BE2C (cell line): ENCODE results near the gene ALKBH7.
A peak's percentile ranks its signal among the peaks of the same experiment; 100 is the strongest.

Experiments used
- DNase-seq: peaks from one replicate; pipeline ENCODE4 v3.0.0-alpha.2; 2020
- H3K27me3 ChIP-seq: fragments of 250-450 bp; sonication (Bioruptor Pico); 2 replicates; pipeline ENCODE4 v1.5.1; 2020; ENCODE audit warnings: mild to moderate bottlenecking
- H3K36me3 ChIP-seq: fragments of 250-450 bp; sonication (Bioruptor Pico); 2 replicates; pipeline ENCODE4 v1.5.1; 2020; ENCODE audit warnings: mild to moderate bottlenecking
- H3K4me1 ChIP-seq: fragments of 250-450 bp; sonication (Bioruptor Pico); 2 replicates; pipeline ENCODE4 v1.5.1; 2020
- H3K4me3 ChIP-seq: 2 replicates; pipeline ENCODE4 v1.5.1; 2011; ENCODE audit warnings: low read depth, low read length
- H3K9me3 ChIP-seq: fragments of 250-450 bp; sonication (Bioruptor Pico); 2 replicates; pipeline ENCODE4 v1.5.1; 2020
- CTCF ChIP-seq: IDR thresholded peaks from 2 replicates; pipeline ENCODE4 v1.5.1; 2012; ENCODE audit warnings: mild to moderate bottlenecking, low read depth, low read length

Gene ALKBH7

GRCh38 chr19:6421075-6422014 lies 48.8 kb downstream of the ALKBH7 start:
- Histone ChIP-seq H3K4me3 (no peak overlapping the region), H3K36me3 (peaks cover 67% of the 10 kb centered on the region), H3K9me3 (peaks cover 8% of the 10 kb centered on the region), H3K27me3 (no peaks in the 10 kb centered on the region), H3K4me1 (no peaks in the 10 kb centered on the region)
- no peak for TF ChIP-seq CTCF
- no peak for DNase-seq

GRCh38 chr19:6423499-6424194 lies 51.1 kb downstream of the ALKBH7 start:
- no peak for TF ChIP-seq CTCF
- peak; percentile 60 for DNase-seq
- H3K4me1 ChIP-seq: no peaks in the 10 kb centered on the region
- peaks cover 8% of the 10 kb centered on the region for H3K9me3 ChIP-seq
- peak overlapping the region; percentile 98 for H3K4me3 ChIP-seq
- H3K36me3 ChIP-seq: peaks cover 44% of the 10 kb centered on the region
- H3K27me3 ChIP-seq: no peaks in the 10 kb centered on the region

GRCh38 chr19:6424195-6424938 lies 51.8 kb downstream of the ALKBH7 start, which contains the start of gene KHSRP:
TSS of gene KHSRP (minus strand) at chr19:6424811. CDS start at chr19:6424701, 110 bp downstream.
- Histone ChIP-seq H3K36me3 (peaks cover 36% of the 10 kb centered on the region), H3K9me3 (peaks cover 8% of the 10 kb centered on the region), H3K27me3 (no peaks in the 10 kb centered on the region), H3K4me3 (peak within 1 kb of the TSS; percentile 98), H3K4me1 (no peaks in the 10 kb centered on the region)
- DNase-seq: peak; percentile 47
- no peak for TF ChIP-seq CTCF
